Activated CD4-positive, CD25-positive, alpha-beta regulatory T cell treated with anti-CD3 and anti-CD28 coated beads, Interleukin-2, amount 50 U/mL, for 72 hours (primary cell): Measurements from ENCODE around the gene KLK1.
"Not testable (repeated sequence)": the region's sequence is repeated elsewhere in the genome, so short reads cannot be mapped to it uniquely, and the experiment has no call there.

ENCODE experiments used
- DNase-seq: peaks from one replicate; pipeline ENCODE4 v3.0.0; 2021

KLK1 gene

DNA sequence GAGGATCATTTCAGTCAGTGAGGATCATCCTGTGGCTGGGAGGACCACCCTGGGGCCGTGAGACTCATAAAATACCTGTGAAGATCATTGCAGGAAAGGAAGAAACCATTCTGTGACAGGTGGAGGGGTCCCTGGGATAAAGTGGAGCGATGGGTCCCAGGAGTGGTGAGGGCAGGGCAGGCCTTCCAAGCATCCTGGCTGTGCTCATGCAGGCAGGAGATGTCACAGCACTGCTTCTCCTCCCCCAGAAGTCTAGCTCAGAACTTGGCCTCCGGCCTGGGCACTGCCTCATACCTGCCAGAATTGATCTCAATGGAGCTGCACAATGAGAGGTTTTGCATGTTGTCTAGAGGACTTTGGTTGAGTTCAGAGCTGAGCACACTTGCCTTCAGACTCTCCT is 11.1 kb downstream of the KLK1 start:
- no peak for DNase-seq

DNA sequence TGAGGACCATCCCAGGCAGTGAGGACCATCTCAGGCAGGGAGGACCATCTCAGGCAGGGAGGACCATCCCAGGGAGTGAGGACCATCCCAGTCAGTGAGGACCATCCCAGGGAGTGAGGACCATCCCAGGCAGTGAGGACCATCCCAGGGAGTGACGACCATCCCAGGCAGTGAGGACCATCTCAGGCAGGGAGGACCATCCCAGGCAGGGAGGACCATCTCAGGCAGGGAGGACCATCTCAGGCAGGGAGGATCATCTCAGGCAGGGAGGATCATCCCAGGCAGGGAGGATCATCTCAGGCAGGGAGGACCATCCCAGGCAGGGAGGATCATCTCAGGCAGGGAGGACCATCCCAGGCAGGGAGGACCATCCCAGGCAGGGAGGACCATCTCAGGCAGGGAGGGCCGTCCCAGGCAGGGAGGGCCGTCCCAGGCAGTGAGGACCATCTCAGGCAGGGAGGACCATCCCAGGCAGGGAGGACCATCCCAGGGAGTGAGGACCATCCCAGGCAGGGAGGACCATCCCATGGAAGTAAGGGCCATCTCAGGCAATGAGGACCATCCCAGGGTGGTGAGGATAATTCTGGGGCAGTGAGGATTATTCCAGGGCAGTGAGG is 11.9 kb downstream of the KLK1 start:
- DNase-seq = not testable (repeated sequence)

DNA sequence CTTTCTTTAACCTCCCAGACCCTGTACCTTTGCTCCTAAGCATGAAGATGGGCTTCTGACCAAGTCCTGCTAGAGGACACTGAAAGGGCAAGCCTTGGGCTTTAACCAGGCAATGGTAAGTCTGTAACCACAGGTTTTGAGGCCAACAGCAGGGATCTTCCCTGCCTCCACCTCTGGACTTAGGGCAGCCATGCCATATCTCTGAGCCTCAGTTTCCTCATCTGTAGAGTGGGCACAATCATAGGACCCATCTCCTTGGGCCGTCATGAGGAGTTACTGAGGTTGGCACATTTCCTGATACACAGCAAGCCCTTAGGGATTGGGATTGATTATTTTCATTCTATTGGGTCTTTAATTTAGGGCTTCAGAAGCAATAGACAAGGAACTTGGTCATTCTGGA is 14.7 kb downstream of the KLK1 start:
- DNase-seq = no peak

DNA sequence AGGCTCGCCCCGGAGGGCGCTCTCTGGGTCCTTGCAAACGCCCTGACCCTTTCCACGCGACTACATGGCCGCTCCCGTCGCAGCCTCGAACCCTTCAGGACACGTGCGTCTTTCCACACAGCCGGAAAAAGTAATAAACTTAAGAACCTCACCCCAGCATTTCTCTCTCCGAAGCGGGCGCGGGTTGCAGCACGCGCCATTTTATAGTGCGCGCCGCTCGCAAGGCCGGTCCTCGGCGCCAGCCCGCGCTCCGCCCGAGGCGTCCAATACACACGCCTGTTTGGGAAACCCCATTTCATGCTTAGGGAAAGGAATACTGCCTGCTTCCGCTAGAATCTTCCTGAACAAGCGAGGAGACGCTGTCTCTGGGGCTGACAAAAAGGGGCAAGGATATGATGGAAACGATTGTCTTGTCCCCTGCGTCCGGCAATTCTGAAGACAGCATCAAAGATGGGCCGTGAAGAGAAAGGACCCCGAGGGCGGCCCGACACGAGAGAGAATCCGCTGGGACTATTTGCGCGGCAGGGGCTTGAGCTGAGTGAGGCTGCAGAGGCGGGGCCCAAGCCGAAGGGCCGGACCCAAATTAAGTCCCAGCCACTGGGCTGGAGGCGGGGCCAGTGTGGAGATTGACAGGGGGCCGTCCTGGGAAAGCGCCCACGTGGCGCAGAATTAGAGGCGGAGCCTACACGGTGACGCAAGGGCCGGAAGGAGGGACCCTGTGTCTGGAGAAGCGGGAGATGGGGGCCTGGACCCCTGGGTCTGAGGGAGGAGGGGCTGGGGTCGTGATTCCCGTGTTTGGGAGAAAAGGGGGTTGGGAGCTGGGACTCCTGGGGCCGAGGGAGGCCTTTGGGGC is 18.9 kb downstream of the KLK1 start:
- peak; percentile 98 for DNase-seq

DNA sequence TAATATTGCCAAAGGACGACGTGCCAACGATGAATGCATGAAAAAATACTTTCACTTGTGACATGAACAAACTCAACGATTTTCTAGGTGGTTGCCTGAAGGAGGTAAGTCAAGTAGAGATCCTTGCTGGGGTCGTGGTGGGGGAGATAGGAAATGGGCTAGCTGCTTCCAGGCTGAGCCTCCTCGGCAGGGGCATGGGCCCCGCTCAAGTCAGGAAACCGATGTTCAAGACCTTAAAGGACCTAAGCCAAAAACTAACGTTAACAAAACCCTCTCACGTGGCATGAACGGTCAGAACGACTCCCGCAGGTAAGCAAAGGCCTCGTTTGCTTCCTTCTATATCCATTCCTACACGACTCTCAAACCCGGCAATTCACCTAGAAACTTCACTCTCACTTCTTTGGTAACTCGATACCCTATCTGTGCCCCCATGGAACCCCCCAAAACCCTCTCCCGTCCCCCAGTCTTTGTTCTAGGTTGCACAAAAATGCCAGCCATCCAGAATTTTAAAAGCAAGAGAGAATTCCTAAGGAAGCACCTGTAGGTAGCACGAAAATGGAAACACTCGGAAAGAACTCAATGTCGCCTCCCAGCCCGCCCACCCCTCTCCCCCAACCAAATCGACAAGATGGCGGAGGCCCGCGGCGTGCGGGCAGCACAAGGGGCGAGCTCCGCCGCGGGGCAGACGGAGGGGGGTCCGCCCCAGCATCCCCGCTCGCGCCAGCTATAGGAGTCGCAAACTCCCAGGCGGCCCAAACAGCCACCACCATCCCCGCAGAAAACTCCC is 19.8 kb downstream of the KLK1 start:
- no peak for DNase-seq

DNA sequence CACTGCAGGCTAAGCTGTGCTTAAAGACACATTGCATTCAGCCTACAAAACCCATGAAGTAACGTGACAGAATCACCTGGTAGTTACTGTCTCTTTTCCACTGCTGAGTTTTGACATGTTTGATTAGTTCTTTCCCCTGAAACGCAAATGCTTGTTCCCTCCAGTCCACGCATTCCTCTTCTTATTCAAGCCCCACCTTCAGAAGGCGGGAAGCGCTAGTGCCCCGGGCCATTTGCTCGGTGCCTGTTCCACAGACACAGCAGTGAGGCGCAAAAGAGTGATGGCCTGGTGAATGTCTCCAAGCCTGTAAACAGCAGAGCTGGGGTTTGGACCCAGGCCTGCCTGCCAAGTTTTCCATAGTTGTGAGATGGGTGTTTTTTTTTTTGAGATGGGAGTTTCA is 22.5 kb downstream of the KLK1 start:
- DNase-seq = no peak

DNA sequence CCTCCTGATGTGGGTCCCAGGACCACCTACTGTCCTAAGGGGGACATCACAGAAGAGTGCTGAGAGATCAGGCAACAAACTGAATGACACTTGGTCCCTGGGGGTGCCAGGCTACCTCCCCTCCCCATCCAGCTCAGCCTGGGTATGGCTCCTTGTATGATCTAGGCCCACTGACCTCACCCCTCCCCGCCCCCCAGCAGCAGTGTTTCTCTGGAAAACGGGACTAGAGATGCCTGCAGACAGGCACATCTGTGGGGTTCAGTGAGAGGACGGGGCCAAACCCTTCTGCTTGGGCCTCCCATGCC is 24.1 kb downstream of the KLK1 start:
- no peak for DNase-seq

DNA sequence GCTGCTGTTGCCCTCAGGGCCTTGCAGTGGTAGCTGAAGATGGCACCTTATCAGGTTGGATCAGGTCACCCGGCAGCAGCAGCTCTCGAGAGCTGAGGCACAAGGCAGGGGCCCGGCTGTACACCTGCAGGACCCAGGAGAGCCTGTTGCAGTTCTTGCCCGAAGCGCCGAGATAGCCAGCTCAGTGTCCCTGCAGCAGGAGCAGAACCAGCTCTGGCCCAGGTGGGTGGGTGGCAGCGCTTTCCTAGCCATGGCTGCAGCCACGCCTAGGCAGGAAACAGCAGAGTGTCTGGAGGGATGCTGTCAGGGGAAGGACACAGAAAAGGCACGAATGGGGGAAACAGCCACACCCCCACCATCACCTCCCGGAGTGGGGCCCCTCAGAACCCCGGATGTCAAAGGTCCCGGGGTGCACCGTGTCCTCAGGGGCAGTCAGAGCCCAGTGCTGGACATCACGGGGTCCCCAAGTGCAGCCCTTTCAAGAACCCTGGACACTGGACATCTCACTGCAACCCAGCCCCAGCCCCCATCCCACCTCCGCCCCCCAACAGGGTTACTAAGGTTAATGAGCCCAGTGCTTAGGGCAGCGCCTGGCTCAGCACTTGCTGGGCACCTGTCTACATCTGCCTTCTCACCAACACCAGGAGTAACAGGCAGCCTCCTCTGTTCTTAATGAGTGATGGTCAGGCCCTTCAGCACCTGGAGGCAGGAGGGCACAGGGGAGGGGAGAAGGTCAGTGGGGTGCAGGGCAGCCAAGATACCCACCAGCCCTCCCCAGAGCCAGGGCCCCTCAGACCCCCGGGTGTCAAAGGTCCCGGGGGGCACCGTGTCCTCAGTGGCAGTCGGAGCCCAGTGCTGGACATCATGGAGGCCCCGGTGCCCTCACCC is 24.7 kb downstream of the KLK1 start:
- no peak for DNase-seq

DNA sequence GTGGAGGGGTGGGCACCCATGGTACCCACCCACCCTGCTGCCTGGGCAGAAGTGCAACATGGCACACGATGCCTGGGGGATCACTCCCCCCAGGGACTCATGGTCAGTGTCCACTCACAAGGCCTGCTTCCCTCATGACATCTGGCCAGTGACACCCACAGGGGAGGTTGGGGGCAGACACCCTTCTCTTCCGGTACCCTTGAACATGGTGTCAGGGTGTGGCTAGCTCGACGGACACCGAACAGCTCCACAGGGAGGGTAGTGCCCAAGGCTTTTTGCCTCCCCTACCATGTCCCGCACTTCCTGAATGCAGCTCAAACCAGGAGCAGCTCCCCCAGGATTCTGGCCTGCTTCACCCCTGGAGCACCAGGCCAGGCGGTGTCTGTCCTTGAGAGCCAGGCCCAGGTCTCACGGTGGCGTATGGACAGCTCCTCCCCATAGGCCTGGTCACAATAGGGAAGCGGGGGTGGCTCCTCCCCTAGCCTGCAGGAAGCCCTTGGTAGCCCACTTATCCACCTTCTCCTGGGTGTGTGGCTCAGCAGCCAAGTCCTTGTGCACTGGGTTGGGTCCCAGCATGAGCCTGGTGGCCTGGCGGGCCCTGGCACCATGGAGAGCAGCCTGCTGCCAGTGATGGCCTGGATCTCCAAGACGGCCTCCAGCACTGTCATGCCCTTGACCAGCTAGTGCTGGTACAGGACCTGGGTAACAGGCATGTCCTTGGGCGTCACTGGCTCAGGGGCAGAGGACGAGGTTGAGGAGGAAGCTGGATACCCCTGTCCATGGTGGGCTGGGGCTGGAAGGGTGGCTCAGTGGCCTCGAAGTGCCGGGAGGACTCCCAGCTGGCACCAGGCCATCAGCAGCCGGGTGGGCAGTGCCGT is 25.6 kb downstream of the KLK1 start:
- DNase-seq = no peak

DNA sequence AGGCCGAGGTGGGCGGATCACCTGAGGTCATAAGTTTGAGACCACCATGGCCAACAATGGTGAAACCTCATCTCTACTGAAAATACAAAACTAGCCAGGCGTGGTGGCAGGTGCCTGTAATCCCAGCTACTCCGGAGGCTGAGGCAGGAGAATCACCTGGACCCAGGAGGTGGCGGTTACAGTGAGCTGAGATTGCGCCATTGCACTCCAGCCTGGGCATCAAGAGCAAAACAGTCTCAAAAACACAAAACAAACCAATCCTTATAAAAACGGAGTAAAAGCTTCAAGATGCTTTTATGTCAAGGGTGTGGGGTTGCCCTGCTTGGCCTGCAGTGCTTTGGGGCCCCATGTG is 26.2 kb downstream of the KLK1 start:
- DNase-seq = no peak

DNA sequence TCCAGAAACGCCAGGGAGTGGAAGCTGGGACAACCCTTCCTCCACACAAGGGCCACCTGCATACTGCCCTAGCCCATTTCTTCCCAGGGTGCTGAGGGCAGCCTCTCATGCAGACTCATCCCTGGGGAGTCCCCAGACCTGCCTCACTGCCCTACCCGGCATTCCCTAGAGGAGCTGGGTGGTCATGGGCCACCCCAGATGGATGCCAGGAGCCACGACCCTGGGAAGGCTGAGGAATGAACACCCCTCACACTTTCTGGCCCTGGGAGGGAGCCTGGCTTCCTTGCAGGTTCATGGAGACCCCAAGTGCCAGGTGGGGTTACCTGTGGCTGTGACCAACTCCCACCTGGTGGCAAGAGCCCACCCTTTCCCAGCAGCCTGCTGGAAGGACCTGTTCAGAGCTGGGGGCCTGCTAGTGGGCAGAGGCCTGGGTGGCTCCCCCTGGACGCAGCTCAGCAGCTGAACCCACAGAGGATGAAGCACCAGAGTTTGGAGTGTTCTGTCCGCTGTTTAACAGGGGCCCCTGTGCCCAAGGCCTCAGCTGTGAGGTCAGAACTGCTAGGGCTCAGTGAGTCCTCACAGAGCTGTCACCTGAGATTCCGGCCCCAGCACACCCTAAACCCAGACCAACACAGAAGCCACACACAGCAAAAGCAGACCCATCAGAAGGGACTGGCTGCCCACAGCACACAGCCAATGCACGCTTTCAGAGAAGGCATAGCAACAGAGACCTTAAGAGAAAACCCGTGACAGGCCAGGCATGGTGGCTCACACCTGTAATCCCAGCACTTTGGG is 26.8 kb downstream of the KLK1 start:
- DNase-seq = no peak

DNA sequence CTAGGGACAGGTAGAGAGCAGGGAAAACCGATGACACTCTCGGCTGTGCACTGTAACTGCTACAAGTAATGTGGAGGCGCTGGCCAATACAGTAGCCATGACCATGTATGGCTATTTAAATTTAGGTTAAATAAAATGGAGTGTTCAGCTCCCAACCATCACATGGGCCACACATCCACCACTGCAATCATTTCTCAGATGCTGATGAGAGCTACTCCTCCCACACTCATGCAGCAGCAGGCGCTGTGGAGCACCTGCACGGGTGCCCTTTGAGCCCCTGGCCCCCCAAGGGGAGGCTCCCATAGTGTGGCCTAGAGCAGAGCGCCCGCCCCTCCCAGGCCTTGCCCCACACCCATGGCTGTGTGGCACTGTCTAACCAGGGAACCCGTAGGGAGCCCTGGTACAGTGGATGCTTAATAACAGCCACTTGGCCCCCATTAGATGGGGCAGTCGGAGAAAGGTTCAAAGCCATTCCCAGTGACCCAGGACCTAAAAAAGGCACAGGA is 27.4 kb downstream of the KLK1 start:
- DNase-seq = no peak

DNA sequence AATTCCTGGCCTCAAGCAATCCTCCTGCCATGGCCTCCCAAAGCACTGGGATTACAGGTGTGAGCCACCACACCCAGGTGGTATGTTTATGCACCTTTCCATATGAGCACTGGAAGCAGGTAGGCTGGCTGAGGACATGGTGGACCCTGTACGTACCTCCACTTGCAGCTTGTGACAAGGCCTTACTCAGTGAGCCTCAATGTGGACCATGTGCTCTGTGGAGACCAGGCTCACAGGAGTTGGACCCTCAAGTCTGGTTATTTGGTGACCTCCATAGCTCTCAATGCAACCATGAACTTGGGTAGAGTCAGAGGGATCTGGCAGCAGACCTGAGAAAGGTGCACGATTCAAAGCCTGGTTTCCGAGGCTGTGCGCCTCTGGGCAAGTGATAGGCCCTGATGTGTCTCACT is 27.9 kb downstream of the KLK1 start:
- DNase-seq = no peak

DNA sequence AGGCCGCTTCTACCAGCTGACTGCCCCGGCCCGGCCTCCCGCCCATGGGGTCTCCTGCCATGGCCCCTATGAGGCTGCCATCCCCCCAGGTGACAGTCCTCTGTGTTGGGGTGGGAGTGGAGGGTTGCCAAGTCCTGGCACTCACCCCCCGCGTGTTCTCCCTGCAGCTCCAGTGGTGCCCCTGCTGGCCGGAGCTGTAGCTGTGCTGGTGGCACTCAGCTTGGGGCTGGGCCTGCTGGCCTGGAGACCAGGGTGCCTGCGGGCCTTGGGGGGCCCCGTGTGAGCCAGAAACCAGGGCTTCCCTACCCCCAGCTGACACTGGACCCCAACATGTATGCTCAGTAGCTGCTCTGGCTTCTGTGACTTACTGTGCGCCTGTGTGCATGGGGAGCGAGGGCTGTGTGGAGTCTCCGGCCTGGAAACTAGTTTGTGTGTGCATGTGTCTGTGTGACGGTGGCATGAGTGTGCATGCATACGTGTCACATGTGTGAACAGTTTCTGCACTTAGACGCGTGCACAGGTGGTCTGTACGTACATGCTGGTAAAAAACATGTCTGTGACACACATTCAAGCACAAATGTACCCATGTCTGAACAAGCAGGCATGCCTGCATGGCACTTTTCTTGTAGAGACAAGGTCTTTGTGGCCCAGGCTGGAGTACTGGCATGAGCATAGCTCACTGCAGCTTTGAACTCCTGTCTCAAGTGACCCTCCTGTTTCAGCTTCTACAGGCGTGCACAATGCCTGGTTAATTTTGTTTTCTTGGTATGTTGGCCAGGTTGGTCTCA is 28.5 kb downstream of the KLK1 start:
- no peak for DNase-seq

DNA sequence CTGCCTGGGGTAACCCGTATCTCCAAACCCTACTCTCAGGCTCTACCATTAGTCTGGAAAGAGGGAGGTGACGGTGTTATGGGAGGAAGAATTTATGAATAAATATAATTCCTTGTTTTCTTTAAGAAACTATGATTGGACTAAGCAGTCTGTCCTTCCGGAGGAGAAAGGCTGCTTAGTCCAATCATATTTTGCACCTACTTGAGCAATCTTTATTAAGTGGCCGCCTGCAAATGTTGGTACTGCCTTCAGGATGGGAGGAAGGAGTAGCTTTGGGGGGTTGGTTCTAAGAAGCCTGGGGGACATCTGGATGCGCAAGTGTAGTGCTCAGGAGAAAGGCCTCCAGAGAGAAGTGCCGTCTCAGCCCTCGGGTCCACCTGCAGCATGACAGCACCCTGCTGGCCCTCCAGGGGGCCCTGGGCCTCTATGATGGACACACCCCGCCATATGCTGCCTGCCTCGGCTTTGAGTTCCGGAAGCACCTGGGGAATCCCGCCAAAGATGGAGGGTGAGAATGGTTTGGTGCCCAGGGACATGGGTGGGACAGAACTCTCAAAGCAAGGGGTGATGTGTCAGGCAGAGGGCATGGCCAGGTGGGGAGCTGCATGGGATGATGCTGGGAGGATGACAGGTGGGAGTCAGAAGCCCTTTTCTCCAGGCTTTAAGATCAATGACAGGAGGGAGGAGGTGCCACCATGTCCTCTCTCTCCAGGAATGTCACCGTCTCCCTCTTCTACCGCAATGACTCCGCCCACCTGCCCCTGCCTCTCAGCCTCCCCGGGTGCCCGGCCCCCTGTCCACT is 29.3 kb downstream of the KLK1 start:
- no peak for DNase-seq

DNA sequence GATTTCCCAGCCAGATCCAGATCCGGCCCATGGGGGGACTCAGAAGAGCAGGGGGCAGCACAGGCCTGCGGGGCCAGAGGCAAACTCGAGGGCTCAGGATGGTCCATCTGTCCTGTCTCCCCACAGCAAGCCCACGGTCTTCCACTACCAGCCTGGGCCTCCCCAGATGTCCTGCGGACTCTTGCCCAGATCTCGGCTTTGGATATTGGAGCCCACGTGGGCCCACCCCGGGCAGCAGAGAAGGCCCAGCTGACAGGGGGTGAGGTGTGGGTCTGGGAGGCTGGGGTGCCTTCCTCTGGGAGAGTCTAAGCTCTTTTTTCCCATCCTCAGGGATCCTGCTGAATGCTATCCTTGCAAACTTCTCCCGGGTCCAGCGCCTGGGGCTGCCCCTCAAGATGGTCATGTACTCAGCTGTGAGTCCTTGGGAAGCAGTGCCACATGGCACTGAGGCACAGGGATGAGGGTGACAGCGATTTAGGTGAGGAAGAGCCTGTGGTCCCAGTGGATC is 30.0 kb downstream of the KLK1 start:
- no peak for DNase-seq

DNA sequence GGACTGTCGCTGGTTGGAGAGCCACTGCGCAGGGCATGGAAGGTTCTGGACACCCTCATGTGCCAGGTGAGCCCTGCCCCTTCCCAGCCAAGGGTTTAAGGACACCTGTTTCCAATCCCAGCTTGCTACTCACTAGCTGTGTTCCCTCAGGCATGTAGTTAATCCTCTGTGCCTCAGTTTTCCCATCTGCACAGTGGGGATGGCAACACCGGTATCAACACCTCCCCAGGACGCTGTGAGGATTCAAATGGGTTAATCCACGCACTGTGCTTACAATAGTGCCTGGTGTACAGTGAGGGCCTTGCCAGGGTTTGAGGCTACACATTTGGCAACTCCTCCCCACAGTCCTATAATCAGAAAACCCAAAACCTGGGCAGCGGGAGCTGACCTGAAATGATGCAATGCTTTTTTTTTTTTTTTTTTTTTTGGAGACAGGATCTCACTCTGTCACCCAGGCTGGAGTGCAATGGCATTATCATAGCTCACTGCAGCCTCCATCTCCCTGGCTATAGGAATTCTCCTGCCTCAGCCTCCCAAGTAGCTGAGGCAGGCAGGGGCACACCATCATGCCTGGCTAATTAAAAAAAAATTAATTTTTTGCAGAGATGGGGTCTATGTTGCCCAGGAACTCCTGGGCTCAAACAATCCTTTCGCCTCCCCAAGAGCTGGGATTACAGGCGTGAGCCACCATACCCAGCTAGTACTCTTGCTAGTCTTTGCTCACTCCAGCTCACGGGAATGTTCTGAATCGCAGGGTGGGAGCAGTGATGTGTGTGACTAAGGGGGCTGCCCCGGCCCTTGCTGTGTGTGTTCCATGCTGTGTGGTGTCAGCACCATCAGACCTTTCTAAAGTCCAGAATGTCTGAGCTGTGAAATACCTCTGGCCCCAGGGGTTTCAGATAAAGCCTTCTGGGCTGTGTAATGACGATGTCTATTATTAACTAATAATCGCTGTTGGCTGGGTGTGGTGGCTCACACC is 31.0 kb downstream of the KLK1 start:
- DNase-seq = no peak
